ENCODE results near the gene HINFP.
"Not testable (repeated sequence)": the region's sequence is repeated elsewhere in the genome, so short reads cannot be mapped to it uniquely, and the experiment has no call there.

The HINFP gene

DNA sequence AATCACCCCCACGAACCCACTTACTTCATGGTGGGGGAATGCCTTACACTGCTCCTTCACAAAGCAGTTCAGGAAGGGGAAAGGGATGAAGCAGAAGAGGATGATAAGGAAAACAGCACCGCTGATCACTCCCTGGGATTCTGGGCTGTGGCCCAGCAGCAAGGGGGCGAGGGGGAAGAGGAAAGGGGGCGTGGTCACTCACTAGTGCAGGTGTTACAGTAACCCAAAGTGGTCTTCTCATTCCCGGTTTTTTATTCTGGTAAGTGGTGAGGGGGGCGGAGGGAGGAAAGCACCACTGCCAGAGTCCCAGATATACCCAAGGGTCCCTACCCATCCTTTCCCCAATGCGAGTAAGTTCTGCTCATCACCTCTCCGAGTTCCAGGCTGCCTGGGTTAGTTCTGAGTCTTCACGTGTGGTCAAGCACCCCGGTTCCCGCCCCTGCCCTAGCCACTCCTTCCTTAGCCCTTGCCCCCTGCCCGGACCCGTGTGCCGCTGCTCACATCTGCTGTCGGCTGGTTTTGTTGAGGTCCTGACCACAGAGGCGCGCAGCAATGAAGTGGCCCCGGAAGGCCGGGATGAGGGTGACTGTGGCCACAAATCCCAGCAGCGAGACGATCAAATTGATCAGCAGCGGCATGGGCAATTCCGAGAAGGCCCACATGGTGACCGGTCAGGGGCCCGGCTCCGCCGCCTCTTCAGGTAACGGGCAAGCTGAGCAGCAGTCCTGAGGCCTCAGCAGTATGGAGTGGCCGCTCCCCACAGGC is 20.2 kb upstream of the HINFP start:
- ATAC-seq (ENCODE audit: insufficient read depth, low read depth) (peak; percentile 13), DNase-seq (peak; percentile 40)
- Histone ChIP-seq H3K79me2 (ENCODE audit: insufficient read depth, low read length) (peaks cover 34% of the 10 kb centered on the region), H3K4me3 (ENCODE audit: low read depth in 1 of 2, low read length in 2 of 2) (peak overlapping the region; percentile 71 to 77), H2AFZ (ENCODE audit: low read depth, low read length) (peak overlapping the region; percentile 83), H3K36me3 (ENCODE audit: insufficient read depth, low read length) (peaks cover 33% of the 10 kb centered on the region), H3K27ac (ENCODE audit: low read length) (peak overlapping the region; percentile 90), H3K9me3 (ENCODE audit: insufficient read depth, low read length, severe bottlenecking) (no peaks in the 10 kb centered on the region), H4K20me1 (ENCODE audit: insufficient read depth, low read length) (no peaks in the 10 kb centered on the region), H3K9ac (ENCODE audit: low read depth, low read length) (peak overlapping the region; percentile 78), H3K4me2 (ENCODE audit: insufficient read depth, low read length) (peak overlapping the region; percentile 90), H3K27me3 (ENCODE audit: insufficient read depth, low read length, poor library complexity) (no peaks in the 10 kb centered on the region), H3K4me1 (ENCODE audit: insufficient read depth, low read length) (peaks cover 46% of the 10 kb centered on the region)
- TF ChIP-seq, protein P1, sequence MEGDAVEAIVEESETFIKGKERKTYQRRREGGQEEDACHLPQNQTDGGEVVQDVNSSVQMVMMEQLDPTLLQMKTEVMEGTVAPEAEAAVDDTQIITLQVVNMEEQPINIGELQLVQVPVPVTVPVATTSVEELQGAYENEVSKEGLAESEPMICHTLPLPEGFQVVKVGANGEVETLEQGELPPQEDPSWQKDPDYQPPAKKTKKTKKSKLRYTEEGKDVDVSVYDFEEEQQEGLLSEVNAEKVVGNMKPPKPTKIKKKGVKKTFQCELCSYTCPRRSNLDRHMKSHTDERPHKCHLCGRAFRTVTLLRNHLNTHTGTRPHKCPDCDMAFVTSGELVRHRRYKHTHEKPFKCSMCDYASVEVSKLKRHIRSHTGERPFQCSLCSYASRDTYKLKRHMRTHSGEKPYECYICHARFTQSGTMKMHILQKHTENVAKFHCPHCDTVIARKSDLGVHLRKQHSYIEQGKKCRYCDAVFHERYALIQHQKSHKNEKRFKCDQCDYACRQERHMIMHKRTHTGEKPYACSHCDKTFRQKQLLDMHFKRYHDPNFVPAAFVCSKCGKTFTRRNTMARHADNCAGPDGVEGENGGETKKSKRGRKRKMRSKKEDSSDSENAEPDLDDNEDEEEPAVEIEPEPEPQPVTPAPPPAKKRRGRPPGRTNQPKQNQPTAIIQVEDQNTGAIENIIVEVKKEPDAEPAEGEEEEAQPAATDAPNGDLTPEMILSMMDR (IDR thresholded peaks at IDR 0.05; ENCODE audit: borderline replicate concordance, extremely low read depth, low read length, poor library complexity, severe bottlenecking), result peak; percentile 14
- no peak for TF ChIP-seq EZH2 (IDR thresholded peaks at IDR 0.05; ENCODE audit: borderline replicate concordance, low read depth, low read length, severe bottlenecking)

DNA sequence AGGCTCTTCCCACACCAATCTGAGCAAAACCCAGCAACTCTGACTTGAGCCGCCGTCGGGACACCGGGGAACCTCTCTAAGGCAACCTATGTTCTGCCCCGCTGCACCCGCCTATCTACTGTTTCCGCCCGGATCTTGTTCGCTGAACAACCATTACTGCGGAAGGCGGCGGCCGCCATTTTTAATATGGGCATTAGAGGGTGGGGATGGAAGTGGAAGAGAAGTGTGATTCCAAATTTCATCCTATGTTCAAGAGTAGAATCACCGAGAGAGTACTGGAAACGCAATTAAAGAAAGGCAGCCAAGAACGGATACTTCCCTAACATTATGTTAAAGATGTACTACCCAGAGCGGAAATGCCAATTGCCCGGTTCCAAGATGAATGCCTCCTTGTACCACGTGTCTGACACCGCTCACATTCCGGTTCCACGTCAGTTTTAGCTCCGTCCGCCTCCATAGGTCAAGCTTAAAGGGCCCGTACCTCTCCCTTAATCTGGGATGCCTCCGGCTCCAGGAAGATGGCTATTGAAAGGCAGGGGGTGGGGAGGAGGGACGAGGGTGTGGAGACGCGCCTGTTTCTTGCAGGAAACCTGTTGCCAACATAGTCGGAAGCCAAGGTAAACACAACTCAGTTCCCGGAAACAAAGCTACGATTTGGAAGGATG is 19.5 kb upstream of the HINFP start, which contains the start of gene DPAGT1:
Gene DPAGT1, minus strand, starts transcription at position 95 of the 665 bp plus-strand sequence. CDS start 198 bp downstream, outside the sequence.
- H3K4me2 ChIP-seq (ENCODE audit: insufficient read depth, low read length), result peak within 1 kb of the TSS; percentile 90
- no peaks in the 10 kb centered on the region for H4K20me1 ChIP-seq (ENCODE audit: insufficient read depth, low read length)
- H3K9ac ChIP-seq (ENCODE audit: low read depth, low read length), result peak within 1 kb of the TSS; percentile 78
- TF ChIP-seq EZH2 (IDR thresholded peaks at IDR 0.05; ENCODE audit: borderline replicate concordance, low read depth, low read length, severe bottlenecking), result no peak
- TF ChIP-seq, protein P1 (IDR thresholded peaks at IDR 0.05; ENCODE audit: borderline replicate concordance, extremely low read depth, low read length, poor library complexity, severe bottlenecking), result no peak
- H3K36me3 ChIP-seq (ENCODE audit: insufficient read depth, low read length), result peaks cover 26% of the 10 kb centered on the region
- H3K4me1 ChIP-seq (ENCODE audit: insufficient read depth, low read length), result peaks cover 46% of the 10 kb centered on the region
- H3K27ac ChIP-seq (ENCODE audit: low read length), result peak within 1 kb of the TSS; percentile 90
- H3K79me2 ChIP-seq (ENCODE audit: insufficient read depth, low read length), result peaks cover 37% of the 10 kb centered on the region
- H2AFZ ChIP-seq (ENCODE audit: low read depth, low read length), result peak within 1 kb of the TSS; percentile 83
- ATAC-seq (ENCODE audit: insufficient read depth, low read depth) (peak; percentile 87), DNase-seq (peak; percentile 90)
- no peaks in the 10 kb centered on the region for H3K27me3 ChIP-seq (ENCODE audit: insufficient read depth, low read length, poor library complexity)
- H3K4me3 ChIP-seq (ENCODE audit: low read depth in 1 of 2, low read length in 2 of 2), result peak within 1 kb of the TSS; percentile 71 to 77
- H3K9me3 ChIP-seq (ENCODE audit: insufficient read depth, low read length, severe bottlenecking), result no peaks in the 10 kb centered on the region

DNA sequence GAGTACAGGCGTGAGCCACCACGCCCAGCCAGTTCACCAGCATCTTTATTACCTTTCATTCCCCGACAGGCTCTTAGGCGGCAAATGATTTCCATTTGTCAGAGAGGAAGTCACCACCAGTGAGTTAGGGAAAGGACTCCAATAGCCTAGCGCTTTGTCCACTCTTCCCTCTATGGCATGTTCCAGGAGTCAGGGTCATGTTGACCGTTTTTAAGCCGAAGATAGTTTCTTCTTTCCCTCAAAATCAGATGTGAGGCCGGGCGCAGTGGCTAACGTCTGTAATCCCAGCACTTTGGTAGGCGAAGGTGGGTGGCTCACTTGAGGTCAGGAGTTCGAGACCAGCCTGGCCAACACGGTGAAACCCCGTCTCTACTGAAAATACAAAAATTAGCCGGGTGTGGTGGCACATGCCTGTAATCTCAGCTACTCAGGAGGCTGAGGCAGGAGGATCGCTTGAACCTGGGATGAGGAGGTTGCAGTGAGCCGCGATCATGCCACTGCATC is 18.2 kb upstream of the HINFP start:
- H3K27me3 ChIP-seq (ENCODE audit: insufficient read depth, low read length, poor library complexity); DNase-seq; ATAC-seq (ENCODE audit: insufficient read depth, low read depth); H4K20me1 ChIP-seq (ENCODE audit: insufficient read depth, low read length); H2AFZ ChIP-seq (ENCODE audit: low read depth, low read length); H3K9me3 ChIP-seq (ENCODE audit: insufficient read depth, low read length, severe bottlenecking): not testable (repeated sequence)
- H3K9ac ChIP-seq (ENCODE audit: low read depth, low read length), result peak overlapping the region; percentile 78
- peak overlapping the region; percentile 90 for H3K4me2 ChIP-seq (ENCODE audit: insufficient read depth, low read length)
- peaks cover 48% of the 10 kb centered on the region for H3K4me1 ChIP-seq (ENCODE audit: insufficient read depth, low read length)
- peaks cover 13% of the 10 kb centered on the region for H3K36me3 ChIP-seq (ENCODE audit: insufficient read depth, low read length)
- H3K27ac ChIP-seq (ENCODE audit: low read length), result peak overlapping the region; percentile 90
- peaks cover 48% of the 10 kb centered on the region for H3K79me2 ChIP-seq (ENCODE audit: insufficient read depth, low read length)
- H3K4me3 ChIP-seq (ENCODE audit: low read depth in 1 of 2, low read length in 2 of 2), result peak overlapping the region in 1 of 2 experiments; percentile 77; a peak in 2 of 4 replicates

DNA sequence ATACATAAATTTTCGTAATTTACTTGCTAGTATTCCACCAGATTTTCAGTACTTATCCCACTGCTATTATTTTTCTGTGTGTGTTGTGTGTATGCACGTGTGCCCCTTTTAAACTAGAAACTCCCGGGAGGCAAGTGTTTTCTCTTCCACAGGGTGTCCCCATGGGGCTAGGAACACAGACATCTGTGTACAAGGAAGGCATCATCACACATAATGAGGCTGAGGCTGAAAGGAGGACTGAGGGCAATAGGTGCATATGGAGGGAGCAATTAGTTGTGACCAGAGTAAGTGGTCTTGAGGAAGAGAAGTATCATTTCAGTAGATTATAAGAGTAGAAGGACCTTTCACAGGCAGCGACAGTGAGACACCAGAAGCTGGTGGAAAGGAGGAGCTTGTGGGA is 17.6 kb upstream of the HINFP start:
- peaks cover 54% of the 10 kb centered on the region for H3K4me1 ChIP-seq (ENCODE audit: insufficient read depth, low read length)
- H3K36me3 ChIP-seq (ENCODE audit: insufficient read depth, low read length), result peaks cover 7% of the 10 kb centered on the region
- peaks cover 53% of the 10 kb centered on the region for H3K79me2 ChIP-seq (ENCODE audit: insufficient read depth, low read length)
- peaks cover 9% of the 10 kb centered on the region; the same call in 1 of the 2 replicates for H4K20me1 ChIP-seq (ENCODE audit: insufficient read depth, low read length)
- ATAC-seq (ENCODE audit: insufficient read depth, low read depth) (no peak), DNase-seq (no peak)
- H3K4me3 ChIP-seq (ENCODE audit: low read depth in 1 of 2, low read length in 2 of 2), result no peak overlapping the region
- no peaks in the 10 kb centered on the region for H3K9me3 ChIP-seq (ENCODE audit: insufficient read depth, low read length, severe bottlenecking)
- H2AFZ ChIP-seq (ENCODE audit: low read depth, low read length), result no peak overlapping the region
- TF ChIP-seq EZH2 (IDR thresholded peaks at IDR 0.05; ENCODE audit: borderline replicate concordance, low read depth, low read length, severe bottlenecking), result no peak
- TF ChIP-seq, protein P1 (IDR thresholded peaks at IDR 0.05; ENCODE audit: borderline replicate concordance, extremely low read depth, low read length, poor library complexity, severe bottlenecking), result peak; percentile 29
- H3K27ac ChIP-seq (ENCODE audit: low read length), result no peak overlapping the region
- H3K27me3 ChIP-seq (ENCODE audit: insufficient read depth, low read length, poor library complexity), result no peaks in the 10 kb centered on the region
- H3K4me2 ChIP-seq (ENCODE audit: insufficient read depth, low read length), result peak overlapping the region; percentile 90; the same call in 1 of the 2 replicates
- no peak overlapping the region for H3K9ac ChIP-seq (ENCODE audit: low read depth, low read length)

Data from DND-41 (cell line).